ENCODE measurements around the gene SRSF7. TPM values are rescaled to one million over a fixed set of nuclear protein-coding genes. Genes with fewer than 3 reads are reported as not detected.

SRSF7 gene
- total and polyA plus RNA-seq, 9 of the 15 experiments (the other 6 are each of a cell fraction or from before 2014, with no cell fraction given), result 219 to 726 (median 375) TPM

- TF ChIP-seq POLR2A (conservative IDR thresholded peaks at IDR 0.05), result peak; percentile 100
- TF ChIP-seq RREB1 (CRISPR knock-in tag; IDR thresholded peaks at IDR 0.05), result 0 out of 2 replicates have a peak, but pooled peaks have one; percentile 45
- TF ChIP-seq DLX4 (CRISPR knock-in tag; IDR thresholded peaks at IDR 0.05), result no peak
- peak; percentile 63; the same call in 1 of the 2 replicates for TF ChIP-seq SMAD3 (CRISPR knock-in tag; conservative IDR thresholded peaks at IDR 0.05)
- peak in 1 of 2 experiments; percentile 94; a peak in 2 of 4 replicates for TF ChIP-seq ZMIZ1 (IDR thresholded peaks at IDR 0.05; ENCODE audit: low read depth in 2 of 2, low read length in 2 of 2)
- TF ChIP-seq, protein P1, sequence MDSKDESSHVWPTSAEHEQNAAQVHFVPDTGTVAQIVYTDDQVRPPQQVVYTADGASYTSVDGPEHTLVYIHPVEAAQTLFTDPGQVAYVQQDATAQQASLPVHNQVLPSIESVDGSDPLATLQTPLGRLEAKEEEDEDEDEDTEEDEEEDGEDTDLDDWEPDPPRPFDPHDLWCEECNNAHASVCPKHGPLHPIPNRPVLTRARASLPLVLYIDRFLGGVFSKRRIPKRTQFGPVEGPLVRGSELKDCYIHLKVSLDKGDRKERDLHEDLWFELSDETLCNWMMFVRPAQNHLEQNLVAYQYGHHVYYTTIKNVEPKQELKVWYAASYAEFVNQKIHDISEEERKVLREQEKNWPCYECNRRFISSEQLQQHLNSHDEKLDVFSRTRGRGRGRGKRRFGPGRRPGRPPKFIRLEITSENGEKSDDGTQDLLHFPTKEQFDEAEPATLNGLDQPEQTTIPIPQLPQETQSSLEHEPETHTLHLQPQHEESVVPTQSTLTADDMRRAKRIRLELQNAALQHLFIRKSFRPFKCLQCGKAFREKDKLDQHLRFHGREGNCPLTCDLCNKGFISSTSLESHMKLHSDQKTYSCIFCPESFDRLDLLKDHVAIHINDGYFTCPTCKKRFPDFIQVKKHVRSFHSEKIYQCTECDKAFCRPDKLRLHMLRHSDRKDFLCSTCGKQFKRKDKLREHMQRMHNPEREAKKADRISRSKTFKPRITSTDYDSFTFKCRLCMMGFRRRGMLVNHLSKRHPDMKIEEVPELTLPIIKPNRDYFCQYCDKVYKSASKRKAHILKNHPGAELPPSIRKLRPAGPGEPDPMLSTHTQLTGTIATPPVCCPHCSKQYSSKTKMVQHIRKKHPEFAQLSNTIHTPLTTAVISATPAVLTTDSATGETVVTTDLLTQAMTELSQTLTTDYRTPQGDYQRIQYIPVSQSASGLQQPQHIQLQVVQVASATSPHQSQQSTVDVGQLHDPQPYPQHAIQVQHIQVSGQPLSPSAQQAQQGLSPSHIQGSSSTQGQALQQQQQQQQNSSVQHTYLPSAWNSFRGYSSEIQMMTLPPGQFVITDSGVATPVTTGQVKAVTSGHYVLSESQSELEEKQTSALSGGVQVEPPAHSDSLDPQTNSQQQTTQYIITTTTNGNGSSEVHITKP (IDR thresholded peaks at IDR 0.05; ENCODE audit: partially characterized antibody), result no peak
- no peak for TF ChIP-seq ZNF561 (CRISPR knock-in tag; conservative IDR thresholded peaks at IDR 0.05)
- no peak for TF ChIP-seq YBX1 (IDR thresholded peaks at IDR 0.05)
- peak; percentile 89 for TF ChIP-seq ETV1 (tag; conservative IDR thresholded peaks at IDR 0.05; ENCODE audit: low read depth)
- peak; percentile 99 for TF ChIP-seq GTF2E2 (tag; IDR thresholded peaks at IDR 0.05)
- TF ChIP-seq ARID3B (CRISPR knock-in tag; IDR thresholded peaks at IDR 0.05; ENCODE audit: borderline replicate concordance), result no peak
Observed at GRCh38 chr2:38750891-38751595, at the start of gene SRSF7 (continued).

All from K562 (cell line).